ENCODE data around the gene CCDC127.
"Not testable (repeated sequence)": the region's sequence is repeated elsewhere in the genome, so short reads cannot be mapped to it uniquely, and the experiment has no call there.

CCDC127 gene

GRCh38 chr5:171801-172331 lies 46.1 kb downstream of the CCDC127 start:
- no peak for DNase-seq (ENCODE audit: low read depth)

DNA sequence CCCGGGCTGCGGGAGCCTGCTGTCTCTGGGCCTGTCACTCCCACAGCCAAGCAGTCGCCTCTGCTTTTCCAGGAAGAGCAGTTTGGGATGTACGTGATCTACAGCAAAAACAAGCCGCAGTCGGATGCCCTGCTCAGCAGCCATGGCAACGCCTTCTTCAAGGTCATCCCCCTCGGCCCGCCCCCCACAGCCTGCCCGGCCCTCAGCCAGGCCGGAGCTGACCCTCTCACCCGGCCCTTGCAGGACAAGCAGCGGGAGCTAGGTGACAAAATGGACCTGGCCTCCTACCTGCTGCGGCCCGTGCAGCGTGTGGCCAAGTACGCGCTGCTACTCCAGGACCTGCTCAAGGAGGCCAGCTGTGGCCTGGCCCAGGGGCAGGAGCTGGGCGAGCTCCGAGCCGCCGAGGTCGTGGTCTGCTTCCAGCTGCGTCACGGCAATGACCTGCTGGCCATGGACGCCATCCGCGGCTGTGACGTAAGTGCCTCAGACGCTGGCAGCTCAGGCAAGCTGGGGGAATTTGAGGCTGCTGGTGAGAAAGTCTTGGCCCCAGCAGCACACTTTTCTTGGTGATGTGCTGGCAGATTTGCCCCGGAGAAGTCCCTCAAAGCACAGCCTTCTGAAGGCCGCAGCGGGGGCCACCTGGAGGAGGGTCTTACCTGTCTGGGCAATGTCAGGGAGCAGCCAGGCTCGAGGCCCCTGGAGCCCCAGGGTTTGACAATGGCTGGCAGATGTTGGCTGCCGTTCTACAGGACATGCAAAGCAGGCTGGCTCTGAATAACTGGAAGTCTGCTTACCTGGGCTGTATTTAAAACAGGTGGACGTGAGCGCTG lies 46.8 kb downstream of the CCDC127 start:
- no peak for DNase-seq (ENCODE audit: low read depth)

- no peak for DNase-seq (ENCODE audit: low read depth)
Measured at GRCh38 chr5:169728-170094, 48.2 kb downstream of the CCDC127 start.

GRCh38 chr5:169071-169727 lies 48.8 kb downstream of the CCDC127 start:
- DNase-seq (ENCODE audit: low read depth): no peak

DNA sequence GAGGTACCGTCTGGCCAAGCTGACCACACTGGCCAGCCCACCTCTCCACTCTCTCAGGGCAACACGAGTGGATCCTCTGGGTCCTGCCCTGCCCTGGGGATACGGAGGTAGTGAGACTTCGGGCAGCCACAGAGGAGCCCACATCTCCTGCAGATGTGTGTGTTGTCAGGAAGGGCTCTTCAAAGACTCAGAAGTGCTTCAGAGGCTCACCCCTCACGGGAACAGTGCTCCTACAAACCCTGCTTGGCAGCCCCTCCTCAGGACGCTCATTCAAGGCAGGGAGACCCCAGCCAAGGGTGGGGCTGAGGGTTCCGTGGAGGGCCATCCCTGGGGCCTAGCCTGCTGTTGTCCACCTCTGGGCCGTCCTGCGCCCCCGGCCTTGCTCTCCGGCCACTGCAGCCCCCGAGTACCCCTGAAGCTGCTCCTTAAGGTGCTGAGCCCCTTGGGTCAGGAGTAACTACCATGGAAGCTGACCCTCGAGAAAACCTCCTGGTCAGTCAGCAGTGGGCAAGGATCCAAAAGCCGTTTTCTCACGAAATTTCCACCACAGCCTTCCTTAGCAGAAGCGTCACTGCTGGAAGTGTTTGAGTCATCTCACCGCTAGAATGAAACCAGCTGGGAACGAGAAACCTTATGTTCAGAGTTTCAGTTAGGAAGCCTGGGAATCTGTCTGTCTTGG lies 49.8 kb downstream of the CCDC127 start:
- DNase-seq (ENCODE audit: low read depth): peak; percentile 99

GRCh38 chr5:167511-167910 lies 50.4 kb downstream of the CCDC127 start:
- no peak for DNase-seq (ENCODE audit: low read depth)

- no peak for DNase-seq (ENCODE audit: low read depth)
Measured at GRCh38 chr5:166441-167372, 51.2 kb downstream of the CCDC127 start.

DNA sequence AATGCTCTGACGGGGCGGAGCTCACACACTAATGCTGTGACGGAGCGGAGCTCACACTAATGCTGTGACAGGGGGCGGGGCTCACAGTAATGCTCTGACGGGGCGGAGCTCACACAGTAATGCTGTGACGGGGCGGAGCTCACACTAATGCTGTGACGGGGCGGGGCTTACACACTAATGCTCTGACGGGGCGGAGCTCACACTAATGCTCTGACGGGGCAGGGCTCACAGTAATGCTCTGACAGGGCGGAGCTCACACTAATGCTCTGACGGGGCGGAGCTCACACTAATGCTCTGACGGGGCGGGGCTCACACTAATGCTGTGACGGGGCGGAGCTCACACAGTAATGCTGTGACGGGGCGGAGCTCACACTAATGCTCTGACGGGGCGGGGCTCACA lies 53.2 kb downstream of the CCDC127 start:
- DNase-seq (ENCODE audit: low read depth): not testable (repeated sequence)

DNA sequence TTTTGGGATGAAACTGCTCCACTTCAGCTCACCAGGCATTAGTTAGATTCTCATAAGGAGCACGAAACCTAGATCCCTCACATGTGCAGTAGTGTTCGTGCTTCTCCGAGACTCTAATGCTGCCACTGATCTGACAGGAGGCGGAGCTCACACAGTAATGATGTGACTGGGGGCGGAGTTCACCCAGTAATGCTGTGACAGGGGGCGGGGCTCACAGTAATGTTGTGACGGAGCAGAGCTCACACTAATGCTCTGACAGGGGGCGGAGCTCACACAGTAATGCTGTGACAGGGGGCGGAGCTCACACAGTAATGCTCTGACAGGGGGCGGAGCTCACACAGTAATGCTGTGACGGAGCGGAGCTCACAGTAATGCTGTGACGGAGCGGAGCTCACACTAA lies 53.7 kb downstream of the CCDC127 start:
- DNase-seq (ENCODE audit: low read depth): no peak

DNA sequence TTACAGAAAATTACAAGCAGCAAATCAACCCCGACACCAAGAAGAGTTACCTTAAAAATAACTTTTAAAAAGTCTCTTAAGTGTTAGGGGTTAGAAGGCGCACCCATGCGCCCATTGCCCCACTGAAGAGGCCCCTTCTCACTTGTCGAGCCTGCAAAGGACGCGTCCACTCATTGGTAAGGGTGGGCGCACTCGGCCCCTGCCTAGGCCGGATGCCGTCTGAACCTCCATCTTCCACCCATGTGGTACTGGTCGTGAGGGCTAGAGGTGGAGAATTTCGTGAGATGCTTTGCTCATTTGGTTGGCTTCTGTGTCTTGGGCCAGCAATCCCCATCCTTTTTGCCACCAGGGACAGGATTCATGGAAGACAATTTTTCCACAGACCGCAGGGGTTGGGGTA lies 54.1 kb downstream of the CCDC127 start:
- DNase-seq (ENCODE audit: low read depth): no peak

DNA sequence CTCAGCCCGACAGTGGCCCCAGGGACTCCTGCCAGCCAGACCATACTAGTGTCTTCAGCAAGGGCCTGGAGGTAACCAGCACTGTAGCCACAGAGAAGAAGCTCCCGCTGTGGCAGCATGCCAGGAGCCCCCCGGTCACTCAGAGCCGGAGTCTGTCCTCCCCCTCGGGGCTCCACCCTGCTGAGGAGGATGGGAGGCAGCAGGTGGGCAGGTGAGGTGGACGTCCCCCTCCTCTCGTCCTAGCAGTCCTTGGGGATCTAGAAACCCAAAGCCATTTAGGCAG lies 54.7 kb downstream of the CCDC127 start:
- DNase-seq (ENCODE audit: low read depth): no peak

- no peak for DNase-seq (ENCODE audit: low read depth)
Measured at GRCh38 chr5:162565-163337, 55.2 kb downstream of the CCDC127 start.

GRCh38 chr5:162190-162564 lies 55.8 kb downstream of the CCDC127 start:
- DNase-seq (ENCODE audit: low read depth): no peak

DNA sequence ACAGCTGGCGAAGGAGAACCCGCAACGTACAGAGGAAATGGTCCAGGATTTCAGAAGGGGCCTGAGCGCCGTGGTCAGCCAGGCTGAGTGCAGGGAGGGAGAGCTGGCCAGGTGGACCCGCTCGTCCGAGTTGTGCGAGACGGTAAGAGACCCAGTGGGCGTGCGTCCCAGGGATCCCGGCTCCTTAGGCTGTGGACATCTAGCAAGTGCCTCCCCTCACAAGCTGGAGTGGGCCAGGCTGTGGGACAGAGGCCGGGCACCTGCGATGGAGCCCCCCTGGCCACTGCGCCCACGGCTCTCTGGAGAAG lies 56.2 kb downstream of the CCDC127 start:
- DNase-seq (ENCODE audit: low read depth): no peak

GRCh38 chr5:160921-161802 lies 56.8 kb downstream of the CCDC127 start:
- no peak for DNase-seq (ENCODE audit: low read depth)

DNA sequence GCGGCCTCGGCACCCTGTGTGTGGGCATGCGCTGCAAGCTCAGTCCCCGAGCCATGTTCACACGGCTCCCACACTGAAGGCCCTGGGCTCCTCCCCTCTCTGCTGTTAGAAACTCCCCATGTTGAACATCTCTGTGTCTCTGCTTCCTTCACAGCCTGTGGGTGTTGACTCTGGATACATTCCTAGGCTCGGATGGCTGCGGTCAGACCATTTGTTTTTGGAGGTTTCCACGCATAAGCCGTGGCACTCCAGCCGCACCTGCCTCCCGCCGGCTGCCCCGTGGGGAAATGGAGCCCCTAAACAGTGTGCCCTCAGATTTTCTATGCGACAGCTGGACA lies 57.8 kb downstream of the CCDC127 start:
- no peak for DNase-seq (ENCODE audit: low read depth)

DNA sequence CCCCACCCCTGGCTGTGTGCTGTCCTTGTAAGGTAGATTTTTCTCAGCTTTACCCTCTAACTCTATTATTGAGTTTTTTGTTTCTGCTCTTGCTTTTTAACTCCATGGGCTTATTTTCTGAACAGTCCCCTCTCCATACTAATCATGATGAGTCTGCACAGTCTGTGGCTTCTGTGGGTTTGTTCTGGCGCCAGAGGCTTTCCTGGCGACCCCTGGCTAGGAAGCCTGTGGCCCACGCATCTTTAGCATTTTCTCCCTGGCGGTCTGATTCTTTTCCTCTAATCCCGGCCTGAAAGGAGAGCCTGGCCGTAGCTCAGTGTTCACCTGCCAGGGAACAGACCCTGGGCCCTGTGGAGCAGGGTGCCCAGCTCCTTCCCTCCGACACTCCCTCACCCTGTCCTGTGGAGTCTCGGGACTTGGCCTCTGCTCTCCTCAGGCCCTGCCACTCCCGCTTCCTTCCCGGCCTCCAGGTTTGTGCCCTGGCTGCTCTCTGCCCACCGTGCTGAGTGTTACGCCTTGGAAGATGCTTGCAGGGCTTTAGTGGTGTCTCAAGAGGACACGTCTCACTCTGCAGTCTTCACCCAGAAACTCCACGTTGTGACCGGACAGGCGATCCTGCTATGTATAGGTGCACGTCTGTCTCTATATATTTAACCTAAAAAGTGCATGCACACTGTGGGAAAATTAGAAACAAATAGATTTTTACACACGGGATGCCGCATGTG lies 58.3 kb downstream of the CCDC127 start:
- DNase-seq (ENCODE audit: low read depth): no peak

GRCh38 chr5:158807-159447 lies 59.0 kb downstream of the CCDC127 start:
- DNase-seq (ENCODE audit: low read depth): no peak

DNA sequence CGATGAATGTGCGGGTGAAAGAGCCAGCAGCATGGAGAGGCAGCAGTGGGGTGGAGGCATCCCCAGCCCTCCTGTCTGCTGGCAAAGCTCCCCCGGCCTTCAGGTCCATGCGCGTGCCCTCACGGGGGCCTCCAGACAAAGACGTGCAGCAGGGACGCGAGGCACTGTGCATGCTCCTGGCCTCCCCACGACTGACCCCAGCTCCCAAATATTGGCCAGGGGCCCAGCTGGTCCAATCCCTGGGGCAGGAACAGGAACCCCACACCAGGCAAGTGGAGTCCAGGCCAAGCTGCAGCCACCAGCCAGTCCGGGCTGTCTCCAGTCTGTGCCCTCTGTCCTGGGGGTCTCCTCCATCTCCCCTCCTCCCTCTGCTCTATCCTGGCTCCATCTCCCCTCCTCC lies 60.2 kb downstream of the CCDC127 start:
- no peak for DNase-seq (ENCODE audit: low read depth)
